Esophagus squamous epithelium (tissue), 4 donors: ENCODE results near the gene PNMA6F.

Source experiments
- POLR2A ChIP-seq, 4 donors: fragments of 450-650 bp; IDR thresholded peaks; one replicate each; pipeline ENCODE4 v1.6.1; 2017; ENCODE audit warnings: antibody characterized with exemption in 4 of 4, mild to moderate bottlenecking in 4 of 4, moderate library complexity in 3 of 4
- TF ChIP-seq, protein P1 (sequence below), 6 experiments: fragments of 450-650 bp in 4 of 6; fragments of 200-600 bp in 2 of 6; sonication (generic) in 2 of 6; IDR thresholded peaks; one replicate each; pipeline ENCODE4 v1.5.1; 2016 to 2019; ENCODE audit warnings: antibody characterized with exemption in 6 of 6, mild to moderate bottlenecking in 4 of 6, moderate library complexity in 4 of 6

GRCh38 chrX:153336988-153337387 lies 15.4 kb upstream of the PNMA6F start:
- TF ChIP-seq, protein P1, sequence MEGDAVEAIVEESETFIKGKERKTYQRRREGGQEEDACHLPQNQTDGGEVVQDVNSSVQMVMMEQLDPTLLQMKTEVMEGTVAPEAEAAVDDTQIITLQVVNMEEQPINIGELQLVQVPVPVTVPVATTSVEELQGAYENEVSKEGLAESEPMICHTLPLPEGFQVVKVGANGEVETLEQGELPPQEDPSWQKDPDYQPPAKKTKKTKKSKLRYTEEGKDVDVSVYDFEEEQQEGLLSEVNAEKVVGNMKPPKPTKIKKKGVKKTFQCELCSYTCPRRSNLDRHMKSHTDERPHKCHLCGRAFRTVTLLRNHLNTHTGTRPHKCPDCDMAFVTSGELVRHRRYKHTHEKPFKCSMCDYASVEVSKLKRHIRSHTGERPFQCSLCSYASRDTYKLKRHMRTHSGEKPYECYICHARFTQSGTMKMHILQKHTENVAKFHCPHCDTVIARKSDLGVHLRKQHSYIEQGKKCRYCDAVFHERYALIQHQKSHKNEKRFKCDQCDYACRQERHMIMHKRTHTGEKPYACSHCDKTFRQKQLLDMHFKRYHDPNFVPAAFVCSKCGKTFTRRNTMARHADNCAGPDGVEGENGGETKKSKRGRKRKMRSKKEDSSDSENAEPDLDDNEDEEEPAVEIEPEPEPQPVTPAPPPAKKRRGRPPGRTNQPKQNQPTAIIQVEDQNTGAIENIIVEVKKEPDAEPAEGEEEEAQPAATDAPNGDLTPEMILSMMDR (IDR thresholded peaks at IDR 0.05): no peak
- no peak for TF ChIP-seq POLR2A (IDR thresholded peaks at IDR 0.05)
